Subcutaneous adipose tissue (tissue), 4 donors: ENCODE measurements around the gene FAM110D. TPM values are rescaled to one million over a fixed set of nuclear protein-coding genes. Genes with fewer than 3 reads are reported as not detected.

ENCODE experiments used
- total RNA-seq, 4 donors: library from RNA; depleted of rRNA; stranded (reverse); fragments of >200 nt; gene quantifications; one replicate each; pipeline ENCODE4 v1.1.0, GENCODE V29; 2016
- TF ChIP-seq, protein P1 (sequence below): fragments of 450-650 bp; IDR thresholded peaks from one replicate; pipeline ENCODE4 v1.5.1; 2016; ENCODE audit warnings: low read depth, mild to moderate bottlenecking, control low read depth, antibody characterized with exemption, moderate library complexity

Gene FAM110D
- total RNA-seq = 10 to 100 TPM in 1 of 4 donors, 1 to 10 TPM in 2, under 1 TPM in 1; 0.98 to 11.0 (median 5.5) TPM

DNA sequence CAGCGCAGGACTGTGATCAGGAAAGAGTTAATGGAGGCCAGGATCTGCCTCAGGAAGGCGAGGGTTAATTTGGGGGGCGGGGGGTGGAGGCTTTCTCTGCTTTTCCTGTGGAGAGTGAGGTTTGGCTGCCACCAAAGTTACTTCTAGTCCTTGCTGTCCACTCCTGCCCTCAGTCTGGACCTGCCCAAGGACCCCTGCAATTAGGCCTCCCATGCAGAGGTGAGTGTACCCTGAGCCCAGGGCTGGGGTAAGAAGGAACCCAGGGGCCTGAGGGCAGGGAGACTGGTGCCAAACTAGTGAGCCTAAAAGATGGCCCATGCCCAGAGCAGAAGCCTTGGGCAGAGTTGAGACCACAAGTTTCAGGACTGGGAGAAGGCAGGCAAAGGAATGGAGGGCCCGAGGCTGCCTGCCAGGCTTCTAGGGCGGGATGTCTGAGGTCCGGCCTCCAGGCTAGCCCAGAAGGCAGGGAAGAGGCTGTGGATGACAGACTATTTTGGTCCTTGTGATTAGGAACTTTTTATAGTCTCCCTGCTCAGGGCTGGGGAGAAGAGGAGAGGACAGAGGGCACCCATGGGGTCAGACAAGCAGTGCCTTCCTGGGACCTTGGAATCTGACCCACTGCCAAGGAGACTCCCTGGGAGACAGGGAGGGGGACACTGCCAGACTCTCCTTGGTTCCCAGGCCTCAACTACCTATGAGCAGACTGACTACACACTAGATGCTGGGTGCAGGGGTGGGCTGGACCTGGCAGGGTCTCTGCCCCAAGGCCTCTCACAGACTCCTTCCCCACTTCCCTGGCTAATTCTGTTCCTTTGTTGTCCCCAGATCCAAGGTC lies at the start of gene FAM110D:
TSS of gene FAM110D (plus strand) at position 172 of the 835 bp plus-strand sequence. CDS start 2,213 bp downstream, outside the sequence.
- TF ChIP-seq, protein P1, sequence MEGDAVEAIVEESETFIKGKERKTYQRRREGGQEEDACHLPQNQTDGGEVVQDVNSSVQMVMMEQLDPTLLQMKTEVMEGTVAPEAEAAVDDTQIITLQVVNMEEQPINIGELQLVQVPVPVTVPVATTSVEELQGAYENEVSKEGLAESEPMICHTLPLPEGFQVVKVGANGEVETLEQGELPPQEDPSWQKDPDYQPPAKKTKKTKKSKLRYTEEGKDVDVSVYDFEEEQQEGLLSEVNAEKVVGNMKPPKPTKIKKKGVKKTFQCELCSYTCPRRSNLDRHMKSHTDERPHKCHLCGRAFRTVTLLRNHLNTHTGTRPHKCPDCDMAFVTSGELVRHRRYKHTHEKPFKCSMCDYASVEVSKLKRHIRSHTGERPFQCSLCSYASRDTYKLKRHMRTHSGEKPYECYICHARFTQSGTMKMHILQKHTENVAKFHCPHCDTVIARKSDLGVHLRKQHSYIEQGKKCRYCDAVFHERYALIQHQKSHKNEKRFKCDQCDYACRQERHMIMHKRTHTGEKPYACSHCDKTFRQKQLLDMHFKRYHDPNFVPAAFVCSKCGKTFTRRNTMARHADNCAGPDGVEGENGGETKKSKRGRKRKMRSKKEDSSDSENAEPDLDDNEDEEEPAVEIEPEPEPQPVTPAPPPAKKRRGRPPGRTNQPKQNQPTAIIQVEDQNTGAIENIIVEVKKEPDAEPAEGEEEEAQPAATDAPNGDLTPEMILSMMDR = no peak

DNA sequence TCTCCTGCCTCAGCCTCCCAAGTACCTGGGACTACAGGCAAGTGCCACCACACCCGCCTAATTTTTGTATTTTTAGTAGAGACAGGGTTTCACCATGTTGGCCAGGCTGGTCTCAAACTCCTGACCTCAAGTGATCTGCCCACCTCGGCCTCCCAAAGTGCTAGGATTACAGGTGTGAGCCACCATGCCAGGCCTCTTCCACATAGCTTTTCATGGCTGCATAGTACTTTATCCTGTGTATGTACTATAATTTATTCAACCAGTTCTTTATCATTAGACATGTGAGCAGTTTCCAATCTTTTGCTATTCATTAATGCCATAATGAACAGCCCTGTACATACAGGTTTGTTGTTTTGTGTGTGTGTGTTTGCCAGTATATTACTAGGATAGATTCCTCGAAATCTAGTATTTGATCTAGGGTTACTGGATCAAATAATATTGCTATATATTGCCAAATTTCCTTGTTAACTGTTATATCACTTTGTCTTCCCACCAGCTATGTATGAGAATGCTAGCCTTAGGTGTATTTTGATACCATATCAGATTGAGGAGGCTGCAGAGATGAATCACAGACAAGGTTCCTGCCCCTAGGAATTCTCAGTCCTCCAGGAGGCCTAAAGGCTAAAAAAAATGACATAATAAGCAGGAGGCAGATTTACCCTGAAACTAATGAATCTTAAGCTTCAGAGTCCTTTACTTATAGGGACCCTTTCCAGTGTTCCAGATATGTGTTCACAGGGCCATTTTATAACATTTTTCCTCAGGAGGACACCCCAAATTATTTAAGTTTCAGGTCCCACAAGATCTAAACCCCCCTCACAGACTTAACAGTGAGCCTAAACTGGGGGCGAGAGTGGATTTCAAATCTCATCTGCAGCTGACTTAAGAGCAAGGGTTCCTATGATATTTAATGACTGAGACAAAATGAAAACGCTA lies 49.4 kb upstream of the FAM110D start:
- TF ChIP-seq, protein P1 = no peak

- TF ChIP-seq, protein P1 = no peak
Measured at GRCh38 chr1:26110731-26111529, 47.9 kb upstream of the FAM110D start.

- TF ChIP-seq, protein P1 = no peak
Measured at GRCh38 chr1:26111530-26112406, 47.1 kb upstream of the FAM110D start, which contains the start of gene PDIK1L. Gene PDIK1L (plus strand): TSS chr1:26111824. CDS start chr1:26114309, 2,485 bp downstream.

GRCh38 chr1:26112407-26112775 lies 46.5 kb upstream of the FAM110D start:
- TF ChIP-seq, protein P1 = no peak
